GM21367 (cell line): ENCODE measurements around the gene BTBD19.
"Not testable (repeated sequence)": the region's sequence is repeated elsewhere in the genome, so short reads cannot be mapped to it uniquely, and the experiment has no call there.

ENCODE experiments used
- ATAC-seq: cut with Tn5 transposase; IDR thresholded peaks from one replicate; pipeline ENCODE4 v1.9.1; 2021; ENCODE audit not compliant: unreplicated experiment

Gene BTBD19

GRCh38 chr1:44786841-44787426 is 21.4 kb upstream of the BTBD19 start:
- ATAC-seq: no peak

- ATAC-seq: no peak
Observed at GRCh38 chr1:44787506-44787905, 20.8 kb upstream of the BTBD19 start.

- no peak for ATAC-seq
Observed at GRCh38 chr1:44788120-44788860, 20.0 kb upstream of the BTBD19 start, which contains the start of gene BEST4. Gene BEST4 (minus strand): TSS chr1:44788170. CDS start chr1:44787705, 465 bp downstream.

- ATAC-seq: no peak
Observed at GRCh38 chr1:44790968-44791801, 17.1 kb upstream of the BTBD19 start.

- ATAC-seq: no peak
Observed at GRCh38 chr1:44792736-44793502, 15.4 kb upstream of the BTBD19 start.

GRCh38 chr1:44797886-44798285 is 10.4 kb upstream of the BTBD19 start:
- not testable (repeated sequence) for ATAC-seq

GRCh38 chr1:44798481-44799365 is 9.6 kb upstream of the BTBD19 start:
- ATAC-seq: no peak

- ATAC-seq: peak; percentile 80
Observed at GRCh38 chr1:44799770-44800584, 8.3 kb upstream of the BTBD19 start, which contains the start of gene PLK3. Gene PLK3 (plus strand): TSS chr1:44800377. CDS start chr1:44800464, 87 bp downstream.

- ATAC-seq: no peak
Observed at GRCh38 chr1:44801491-44802305, 6.6 kb upstream of the BTBD19 start.

- ATAC-seq: no peak
Observed at GRCh38 chr1:44802306-44803061, 5.8 kb upstream of the BTBD19 start.

- ATAC-seq: no peak
Observed at GRCh38 chr1:44803062-44803311, 5.3 kb upstream of the BTBD19 start.

- ATAC-seq: no peak
Observed at GRCh38 chr1:44803312-44804095, 4.8 kb upstream of the BTBD19 start.

GRCh38 chr1:44805311-44806024 is 2.9 kb upstream of the BTBD19 start:
- ATAC-seq: no peak

- ATAC-seq: no peak
Observed at GRCh38 chr1:44806025-44806703, 2.2 kb upstream of the BTBD19 start.

GRCh38 chr1:44806704-44807363 is 1.5 kb upstream of the BTBD19 start, which contains the start of gene DYNLT4:
Gene DYNLT4 (minus strand): TSS chr1:44807351. CDS start chr1:44806668, 683 bp downstream.
- no peak for ATAC-seq
